Stomach (tissue), 9 donors: ENCODE data around the gene FGF6. TPM values are rescaled to one million over a fixed set of nuclear protein-coding genes. Genes with fewer than 3 reads are reported as not detected.

ENCODE experiments used
- DNase-seq, 2 donors: peaks; one replicate each; pipeline versions ENCODE4 v3.0.0 to v3.0.0-alpha.2; 2013 to 2019
- H3K27ac ChIP-seq, 5 donors: fragments of 200-600 bp in 4 of 5; sonication (generic) in 4 of 5; one replicate each; pipeline ENCODE4 v1.5.1; 2013 to 2019; ENCODE audit warnings: mild to moderate bottlenecking in 1 of 5, moderate library complexity in 1 of 5
- H3K27me3 ChIP-seq, 3 donors: fragments of 200-600 bp; sonication (generic); one replicate each; pipeline ENCODE4 v1.5.1; 2017 to 2019; ENCODE audit warnings: mixed run types in 1 of 3
- H3K36me3 ChIP-seq, 4 donors: fragments of 200-600 bp; sonication (generic); 1 replicate in 3 of 4; 2 replicates in 1 of 4; pipeline ENCODE4 v1.5.1; 2016 to 2019
- H3K4me1 ChIP-seq, 4 donors: fragments of 200-600 bp; sonication (generic); one replicate each; pipeline ENCODE4 v1.5.1; 2016 to 2019
- H3K4me3 ChIP-seq, 4 donors: fragments of 200-600 bp; sonication (generic) in 3 of 4; one replicate each; pipeline ENCODE4 v1.5.1; 2016 to 2019; ENCODE audit warnings: mild to moderate bottlenecking in 1 of 4
- H3K9me3 ChIP-seq, 4 donors: fragments of 200-600 bp; sonication (generic); one replicate each; pipeline ENCODE4 v1.5.1; 2016 to 2019
- EP300 ChIP-seq: sonication (generic); formaldehyde crosslinking; IDR thresholded peaks from one replicate; pipeline ENCODE4 v1.6.1; 2017; ENCODE audit warnings: antibody characterized with exemption
- POLR2A ChIP-seq, 4 donors: fragments of 450-650 bp; IDR thresholded peaks; one replicate each; pipeline ENCODE4 v1.6.1; 2016; ENCODE audit warnings: antibody characterized with exemption in 4 of 4, control low read depth in 2 of 4, mild to moderate bottlenecking in 1 of 4, moderate library complexity in 1 of 4
- POLR2AphosphoS5 ChIP-seq, 3 donors: sonication (generic); formaldehyde crosslinking; IDR thresholded peaks; one replicate each; pipeline ENCODE4 v1.6.1; 2016; ENCODE audit warnings: antibody characterized with exemption in 3 of 3
- WGBS, 5 donors: extraction: QIAGEN DNeasy Blood & Tissue Kit in 3 of 5; methylation state at CpG; one replicate each; pipeline versions ENCODE4 v1.1.5 to v1.1.7; 2013 to 2018; 5-methylcytosine and 5-hydroxymethylcytosine counted together
- intact Hi-C: fragments of 100-400 bp; cut with DNase I; formaldehyde crosslinking; loops from one replicate; pipeline ENCODE4 v1.15.1; 2023; ENCODE audit warnings: low total_unique reads
- polyA plus RNA-seq, 3 donors: library from polyadenylated mRNA; stranded (reverse); fragments of 200-250 nt; gene quantifications; one replicate each; pipeline ENCODE4 v1.2.3, GENCODE V29; 2013
- total RNA-seq, 5 donors: library from RNA; depleted of rRNA; stranded (reverse); fragments of >200 nt; gene quantifications; one replicate each; pipeline versions ENCODE4 v1.1.0 to v1.2.3, GENCODE V29; 2014 to 2016
- TF ChIP-seq, protein P1 (sequence below), 7 experiments: fragments of 450-650 bp in 4 of 7; fragments of 200-600 bp in 3 of 7; sonication (generic) in 3 of 7; IDR thresholded peaks; one replicate each; pipeline ENCODE4 v1.5.1; 2016 to 2019; ENCODE audit warnings: antibody characterized with exemption in 7 of 7, control low read depth in 2 of 7, mild to moderate bottlenecking in 1 of 7
- donor health status: healthy with polysubstance abuse.
- donor health status: Bipolar disorder and iron deficiency.
- donor health status: healthy.

Gene FGF6
- total and polyA plus RNA-seq, 8 donors: not detected

GRCh38 chr12:4486049-4486699 lies 40.6 kb upstream of the FGF6 start:
- H3K4me1 ChIP-seq: no peaks in the 10 kb centered on the region
- H3K36me3 ChIP-seq: peaks cover 0 to 36% (median 33%) of the 10 kb centered on the region in 4 donors
- no peak for TF ChIP-seq EP300
- no peak for TF ChIP-seq POLR2A (IDR thresholded peaks at IDR 0.05)
- no peak for TF ChIP-seq POLR2AphosphoS5 (IDR thresholded peaks at IDR 0.05)
- TF ChIP-seq, protein P1, sequence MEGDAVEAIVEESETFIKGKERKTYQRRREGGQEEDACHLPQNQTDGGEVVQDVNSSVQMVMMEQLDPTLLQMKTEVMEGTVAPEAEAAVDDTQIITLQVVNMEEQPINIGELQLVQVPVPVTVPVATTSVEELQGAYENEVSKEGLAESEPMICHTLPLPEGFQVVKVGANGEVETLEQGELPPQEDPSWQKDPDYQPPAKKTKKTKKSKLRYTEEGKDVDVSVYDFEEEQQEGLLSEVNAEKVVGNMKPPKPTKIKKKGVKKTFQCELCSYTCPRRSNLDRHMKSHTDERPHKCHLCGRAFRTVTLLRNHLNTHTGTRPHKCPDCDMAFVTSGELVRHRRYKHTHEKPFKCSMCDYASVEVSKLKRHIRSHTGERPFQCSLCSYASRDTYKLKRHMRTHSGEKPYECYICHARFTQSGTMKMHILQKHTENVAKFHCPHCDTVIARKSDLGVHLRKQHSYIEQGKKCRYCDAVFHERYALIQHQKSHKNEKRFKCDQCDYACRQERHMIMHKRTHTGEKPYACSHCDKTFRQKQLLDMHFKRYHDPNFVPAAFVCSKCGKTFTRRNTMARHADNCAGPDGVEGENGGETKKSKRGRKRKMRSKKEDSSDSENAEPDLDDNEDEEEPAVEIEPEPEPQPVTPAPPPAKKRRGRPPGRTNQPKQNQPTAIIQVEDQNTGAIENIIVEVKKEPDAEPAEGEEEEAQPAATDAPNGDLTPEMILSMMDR (IDR thresholded peaks at IDR 0.05): no peak
- no peak overlapping the region for H3K4me3 ChIP-seq
- no peak for DNase-seq
- 37 to 63% (median 57%) methylated on average over 4 of the region's 4 CpGs for WGBS, 5 donors
- H3K27ac ChIP-seq: no peak overlapping the region
- no peaks in the 10 kb centered on the region for H3K27me3 ChIP-seq
- intact Hi-C loops: no loop called here
- no peaks in the 10 kb centered on the region for H3K9me3 ChIP-seq

DNA sequence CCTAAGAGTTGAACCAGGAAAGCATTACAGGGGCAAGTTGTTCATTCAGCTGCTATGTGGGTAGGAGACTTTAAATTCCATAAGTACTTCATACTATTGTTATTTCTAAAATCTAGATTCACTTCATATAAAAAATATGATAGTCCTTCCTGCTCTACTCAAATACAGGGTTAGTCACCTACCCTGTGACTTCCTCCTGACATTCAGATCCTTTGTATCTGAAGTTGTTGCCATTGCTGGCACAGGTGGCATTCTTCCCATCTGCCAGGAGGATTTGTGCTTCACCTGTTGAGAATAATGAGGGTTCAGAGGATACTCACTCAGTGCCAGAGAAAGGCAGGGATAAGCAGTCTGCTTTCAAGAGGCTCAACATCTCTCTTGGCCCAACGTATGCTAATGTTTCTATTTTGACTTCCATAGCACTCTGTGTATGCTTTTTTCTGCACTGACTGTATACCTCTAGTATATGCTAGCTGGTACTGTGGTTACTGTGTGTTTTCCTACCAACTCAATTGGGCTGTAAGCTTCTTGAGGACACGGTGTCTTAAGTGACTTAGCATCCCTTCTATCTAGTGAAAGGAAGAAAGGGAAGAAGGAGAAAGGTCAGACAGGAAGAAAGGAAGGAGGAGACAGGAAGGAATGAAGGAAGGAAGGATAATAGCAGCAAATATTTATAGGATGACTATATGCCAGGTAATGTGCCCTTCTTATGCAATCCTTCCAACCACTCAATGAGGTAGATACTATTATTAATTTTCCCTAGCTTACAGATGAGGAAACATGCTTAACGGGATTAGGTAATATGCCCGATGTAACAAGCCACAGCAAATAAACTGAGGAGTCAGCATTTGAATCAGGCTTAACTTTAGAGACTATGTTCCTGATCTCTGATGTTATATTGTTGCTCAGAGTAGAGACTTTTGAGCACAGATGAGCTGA lies 38.5 kb upstream of the FGF6 start:
- intact Hi-C loops: no loop called here
- DNase-seq: no peak
- whole genome bisulfite sequencing, 5 donors: 66 to 77% (median 72%) methylated on average over 4 of the region's 4 CpGs

DNA sequence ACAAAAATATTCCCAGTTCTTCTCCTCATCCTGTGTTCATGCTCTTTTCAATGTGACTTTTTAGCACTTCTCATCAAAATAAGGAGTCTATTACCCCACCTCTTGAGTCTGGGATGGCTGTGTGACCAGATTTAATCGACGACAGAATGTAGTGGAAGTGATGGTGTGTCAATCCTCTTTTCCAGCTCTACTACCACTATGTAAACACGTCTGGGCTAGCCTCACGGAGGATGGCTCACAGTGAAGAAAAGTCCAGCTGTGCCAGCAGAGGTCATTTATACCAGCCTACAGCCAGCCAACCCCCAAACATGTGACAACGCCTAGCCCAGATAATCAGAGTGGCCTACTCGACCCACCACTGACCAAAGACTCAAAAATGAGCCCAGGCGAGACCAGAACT lies 37.3 kb upstream of the FGF6 start:
- TF ChIP-seq, protein P1 (IDR thresholded peaks at IDR 0.05): no peak
- TF ChIP-seq POLR2AphosphoS5 (IDR thresholded peaks at IDR 0.05): no peak
- TF ChIP-seq POLR2A (IDR thresholded peaks at IDR 0.05): no peak
- TF ChIP-seq EP300: no peak
- 71 to 78% (median 72%) methylated on average over 7 of the region's 7 CpGs for WGBS, 5 donors
- H3K9me3 ChIP-seq: peaks cover 0 to 10% (median 5%) of the 10 kb centered on the region in 4 donors
- peaks cover 0 to 4% (median 2%) of the 10 kb centered on the region in 4 donors for H3K36me3 ChIP-seq
- H3K27ac ChIP-seq: no peak overlapping the region
- intact Hi-C loops: no loop called here
- H3K27me3 ChIP-seq: no peaks in the 10 kb centered on the region
- no peaks in the 10 kb centered on the region for H3K4me1 ChIP-seq
- no peak overlapping the region for H3K4me3 ChIP-seq
- no peak for DNase-seq

More for the DNA sequence above, 38.5 kb upstream of the FGF6 start:
- Histone ChIP-seq H3K4me3 (no peak overlapping the region), H3K4me1 (no peaks in the 10 kb centered on the region), H3K36me3 (peaks cover 0 to 16% (median 14%) of the 10 kb centered on the region in 4 donors), H3K27me3 (no peaks in the 10 kb centered on the region), H3K27ac (no peak overlapping the region), H3K9me3 (peaks cover 0 to 3% (median under 1%) of the 10 kb centered on the region in 4 donors)
- TF ChIP-seq, protein P1 (IDR thresholded peaks at IDR 0.05): no peak
- TF ChIP-seq POLR2AphosphoS5 (IDR thresholded peaks at IDR 0.05) (no peak), EP300 (no peak), POLR2A (IDR thresholded peaks at IDR 0.05) (no peak)

- WGBS, 5 donors: 78 to 94% (median 92%) methylated on average over 3 of the region's 3 CpGs
- intact Hi-C loops: no loop called here
- H3K4me1 ChIP-seq: no peaks in the 10 kb centered on the region
Measured at GRCh38 chr12:4478933-4479332, 33.3 kb upstream of the FGF6 start.

More at GRCh38 chr12:4478933-4479332, 33.3 kb upstream of the FGF6 start:
- no peak for DNase-seq
- Histone ChIP-seq H3K27ac (no peak overlapping the region), H3K9me3 (peaks cover 0 to 10% (median 5%) of the 10 kb centered on the region in 4 donors), H3K27me3 (peaks cover 0 to 6% (median 0%) of the 10 kb centered on the region in 3 donors), H3K36me3 (no peaks in the 10 kb centered on the region), H3K4me3 (no peak overlapping the region)
- no peak for TF ChIP-seq POLR2A (IDR thresholded peaks at IDR 0.05)
- TF ChIP-seq, protein P1 (IDR thresholded peaks at IDR 0.05): no peak
- no peak for TF ChIP-seq POLR2AphosphoS5 (IDR thresholded peaks at IDR 0.05)
- TF ChIP-seq EP300: no peak
